Colon (tissue), 2 donors: ENCODE results near the gene CLEC4F.

Experiments
- FAIRE-seq: peaks from 2 replicates; lab custom pipeline; 2012; peaks lifted over from hg19 to GRCh38; lab: Jason Lieb, UNC
- donor health status: control.
- donor health status: control.

The CLEC4F gene

DNA sequence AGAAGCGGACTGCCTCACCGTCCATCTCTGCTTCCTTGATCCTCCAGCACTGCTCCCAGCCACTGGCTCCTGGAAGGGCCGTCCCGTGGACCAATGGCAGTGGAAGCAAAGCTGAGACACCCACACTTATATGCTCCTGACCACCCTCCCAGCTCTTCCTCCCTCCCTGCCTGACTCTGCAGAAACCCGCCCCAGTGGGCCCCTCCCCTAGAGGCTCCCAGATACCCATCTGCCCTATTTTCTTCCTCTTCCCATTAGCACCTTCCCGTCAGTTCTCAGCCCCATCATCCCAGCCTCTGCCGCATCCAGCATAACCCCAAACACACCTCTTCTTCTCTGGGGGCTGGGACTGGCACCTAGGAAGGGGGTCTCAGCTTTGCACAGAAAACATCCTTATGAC lies at the start of gene CLEC4F:
Gene CLEC4F (minus strand): TSS at position 101 of the 400 bp plus-strand sequence. CDS start 76 bp downstream, at position 25.
- FAIRE-seq = no peak

DNA sequence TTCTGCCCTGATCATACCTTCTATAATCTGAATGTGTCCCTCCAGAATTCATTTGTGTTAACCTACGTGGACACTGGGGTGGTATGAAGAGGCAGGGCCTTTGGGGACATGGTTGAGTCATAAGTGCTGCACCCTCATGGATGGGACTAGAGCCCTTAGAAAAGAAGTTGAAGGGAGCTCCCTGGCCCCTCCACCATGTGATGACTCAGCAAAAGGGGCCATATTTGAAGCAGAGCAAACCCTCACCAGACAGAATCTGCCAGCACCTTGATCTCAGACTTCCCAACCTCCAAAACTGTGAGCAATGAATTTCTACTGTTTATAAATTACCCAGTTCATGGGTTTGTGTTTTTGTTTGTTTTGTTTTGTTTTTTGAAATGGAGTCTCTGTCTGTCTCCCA lies 48.6 kb upstream of the CLEC4F start:
- no peak for FAIRE-seq

- no peak for FAIRE-seq
Measured at GRCh38 chr2:70861777-70862625, 41.6 kb upstream of the CLEC4F start.

- FAIRE-seq = no peak
Measured at GRCh38 chr2:70855667-70856066, 35.3 kb upstream of the CLEC4F start.

DNA sequence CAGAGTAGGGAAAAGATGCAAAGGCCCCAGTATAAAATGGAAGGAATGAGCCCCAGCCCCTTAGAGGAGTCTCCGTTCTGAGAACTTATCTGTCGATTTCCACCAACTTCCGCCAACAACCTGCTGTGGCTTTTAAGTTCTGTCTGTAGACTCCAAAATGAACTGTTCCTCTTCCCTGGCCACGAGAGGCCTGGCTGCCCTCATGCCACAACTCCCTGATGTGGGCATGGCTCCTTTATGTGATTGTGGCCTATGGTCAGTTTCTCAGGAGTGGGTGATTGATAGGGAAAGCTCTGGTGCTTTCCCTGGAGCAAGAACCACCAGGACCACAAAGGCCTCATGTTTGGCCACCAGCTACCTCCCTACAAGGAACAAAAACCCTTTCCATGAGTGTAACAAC lies 34.0 kb upstream of the CLEC4F start:
- no peak for FAIRE-seq

- no peak for FAIRE-seq
Measured at GRCh38 chr2:70852824-70853223, 32.4 kb upstream of the CLEC4F start.

DNA sequence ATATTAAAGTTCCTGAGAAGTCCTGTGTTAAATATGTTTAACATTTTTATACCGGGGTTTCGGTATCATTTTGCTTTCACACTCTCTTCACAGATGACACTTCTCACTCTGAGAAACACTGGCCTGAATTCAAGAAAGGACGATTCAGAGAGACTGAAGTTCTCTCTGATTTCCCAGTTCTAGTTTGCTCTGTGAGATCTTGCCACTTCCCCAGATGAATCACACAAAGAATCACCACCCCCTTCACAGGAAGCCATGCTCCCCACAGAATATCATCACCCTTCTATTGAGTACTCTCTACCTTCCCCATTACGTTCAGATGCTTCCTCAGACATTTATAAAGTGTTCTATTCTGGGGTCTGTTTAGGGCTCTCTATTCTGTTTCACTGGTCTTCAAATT lies 31.3 kb upstream of the CLEC4F start:
- no peak for FAIRE-seq

DNA sequence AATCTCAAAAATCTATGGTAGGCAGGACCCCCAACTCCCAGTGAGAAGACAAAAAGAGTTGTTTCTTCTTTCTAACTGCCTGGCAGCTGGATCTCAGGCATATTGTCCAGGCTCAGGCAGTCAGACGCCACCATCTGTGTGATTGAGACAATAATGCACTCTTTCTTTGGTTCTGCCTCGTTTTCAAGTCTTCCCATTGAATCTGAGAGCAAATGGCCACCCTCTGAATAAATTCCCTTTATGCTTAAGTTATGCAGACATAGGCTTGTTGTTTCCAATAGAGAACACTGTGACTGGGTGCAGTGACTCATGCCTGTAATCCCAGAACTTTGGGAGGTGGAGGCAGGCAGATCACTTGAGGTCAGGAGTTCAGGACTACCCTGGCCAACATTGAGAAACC lies 30.5 kb upstream of the CLEC4F start:
- no peak for FAIRE-seq

GRCh38 chr2:70842401-70842800 lies 22.0 kb upstream of the CLEC4F start:
- FAIRE-seq = no peak

GRCh38 chr2:70837980-70838925 lies 17.9 kb upstream of the CLEC4F start:
- FAIRE-seq = no peak

GRCh38 chr2:70835643-70836042 lies 15.2 kb upstream of the CLEC4F start, which contains the start of gene CD207:
CD207 (minus strand) TSS chr2:70835816; CDS start chr2:70835776, 40 bp downstream.
- FAIRE-seq = no peak

DNA sequence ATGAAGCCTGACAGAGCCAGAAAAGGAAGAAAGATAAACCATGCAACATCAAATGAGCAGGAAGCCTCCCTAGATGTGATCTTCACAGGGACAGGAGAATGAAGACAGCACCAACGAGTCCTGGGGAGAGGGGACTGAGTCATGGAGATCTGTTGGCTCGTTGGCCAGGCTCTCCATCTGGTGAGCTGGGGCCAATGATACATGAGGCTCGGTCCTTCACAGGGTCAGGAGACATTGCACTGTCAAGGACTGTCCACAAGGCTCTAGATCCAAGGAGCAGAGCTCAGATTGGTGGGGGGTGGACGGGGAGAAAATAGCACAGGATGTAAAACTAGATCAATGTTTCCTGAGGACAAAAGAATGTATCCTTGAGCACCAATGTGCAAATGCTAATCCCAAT lies 14.5 kb upstream of the CLEC4F start:
- FAIRE-seq = no peak

DNA sequence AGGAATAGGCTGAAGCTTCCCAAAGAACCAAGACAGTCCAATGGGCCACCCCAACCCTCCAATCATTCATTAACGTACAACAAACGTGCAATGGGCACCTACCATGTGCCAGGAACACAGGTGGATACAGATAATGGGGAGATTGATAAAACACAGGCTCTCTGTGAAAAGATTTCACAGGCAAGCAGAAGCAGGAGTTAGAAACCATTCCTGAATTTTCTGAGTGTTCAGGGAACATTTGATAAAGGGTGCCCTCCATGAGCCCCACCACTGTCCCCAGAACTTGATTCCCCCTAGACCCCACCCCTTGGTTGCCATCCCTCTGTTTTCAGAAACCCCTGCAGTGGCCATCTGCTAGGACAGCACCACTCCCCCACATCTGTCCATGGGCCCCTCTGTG lies 13.7 kb upstream of the CLEC4F start:
- no peak for FAIRE-seq

GRCh38 chr2:70833246-70833645 lies 12.8 kb upstream of the CLEC4F start:
- no peak for FAIRE-seq

GRCh38 chr2:70832386-70832785 lies 12.0 kb upstream of the CLEC4F start:
- no peak for FAIRE-seq

DNA sequence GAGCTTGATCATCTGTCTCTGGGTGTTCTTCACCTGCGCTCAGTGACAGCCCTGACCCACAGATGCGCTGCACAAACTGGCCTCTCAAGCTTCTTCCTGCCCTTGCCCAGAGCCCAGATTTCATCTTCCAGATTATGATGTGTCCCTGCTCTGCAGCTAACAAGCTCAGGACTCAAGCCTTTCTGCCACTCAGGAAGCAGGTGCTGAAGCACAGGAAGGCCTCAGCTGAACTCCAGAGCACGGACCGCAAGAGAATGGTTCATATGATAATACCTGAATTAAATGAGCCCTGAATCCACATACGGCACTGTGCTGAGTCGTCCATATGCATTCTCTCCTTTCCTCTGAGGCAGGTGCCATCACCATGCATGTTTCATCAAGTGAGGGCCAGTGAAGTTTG lies 11.5 kb upstream of the CLEC4F start:
- no peak for FAIRE-seq

DNA sequence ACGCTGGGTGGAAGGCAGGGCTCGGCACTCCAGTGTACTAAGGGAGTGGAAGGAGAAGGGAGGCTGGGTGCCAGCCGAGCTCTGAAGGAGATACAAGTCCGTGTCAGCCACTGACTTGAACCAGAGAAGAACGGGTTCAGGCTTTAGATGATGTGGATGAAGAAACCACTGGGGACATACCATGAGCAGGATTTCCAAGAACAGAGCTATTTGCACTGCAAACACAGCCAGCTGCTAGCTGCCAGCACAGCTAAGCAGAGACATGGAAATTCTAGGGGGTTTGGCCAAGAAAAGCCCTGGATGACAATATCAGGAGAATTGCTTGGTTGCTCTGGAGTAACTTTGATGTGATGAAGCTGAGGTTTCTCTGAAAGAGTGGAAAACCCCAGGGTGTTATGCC lies 10.0 kb upstream of the CLEC4F start:
- no peak for FAIRE-seq

DNA sequence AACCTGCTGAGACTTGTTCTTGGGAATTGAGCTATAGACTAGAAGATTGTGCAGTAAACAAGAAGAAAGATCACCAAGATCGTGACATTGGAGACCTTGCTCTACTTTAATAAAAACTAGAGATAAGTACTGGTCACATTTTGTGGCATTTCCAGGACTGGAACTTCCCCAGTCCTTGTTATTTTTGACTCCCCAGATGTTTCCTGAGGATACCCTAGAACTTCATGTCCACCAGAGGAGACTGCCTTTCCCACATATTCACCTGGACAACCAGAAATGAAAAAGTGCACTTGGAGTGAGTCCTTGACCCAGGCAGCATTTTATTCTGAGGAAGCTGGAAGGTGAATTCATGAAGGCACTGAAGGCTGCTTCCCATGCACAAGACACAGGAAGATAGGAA lies 9.5 kb upstream of the CLEC4F start:
- FAIRE-seq = no peak

GRCh38 chr2:70828914-70829824 lies 8.8 kb upstream of the CLEC4F start:
- FAIRE-seq = no peak

DNA sequence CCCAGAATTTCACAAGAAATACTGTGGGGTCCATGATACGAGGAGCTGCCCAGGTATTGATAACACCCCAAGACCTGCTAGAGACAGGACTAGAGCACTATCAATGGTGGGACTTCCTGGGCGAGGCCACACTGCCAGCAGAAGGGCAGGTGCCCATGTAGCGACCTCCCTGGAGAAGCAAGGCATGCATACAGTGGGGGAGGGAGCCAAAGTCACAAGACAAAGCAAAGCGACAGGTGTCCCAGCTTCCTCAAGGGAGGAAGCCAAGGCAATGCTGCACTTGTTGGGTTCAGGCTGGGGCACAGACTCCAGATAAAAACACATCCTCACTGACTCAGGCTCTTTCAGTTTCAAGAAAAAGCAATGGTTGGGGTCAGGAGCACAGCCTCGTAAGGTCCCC lies 7.7 kb upstream of the CLEC4F start:
- no peak for FAIRE-seq

- no peak for FAIRE-seq
Measured at GRCh38 chr2:70827388-70827787, 7.0 kb upstream of the CLEC4F start.
